AG20443 (cell line): ENCODE data around the gene TNIP2.
A peak's percentile ranks its signal among the peaks of the same experiment; 100 is the strongest.

Experiments used
- DNase-seq: peaks from one replicate; pipeline ENCODE4 v3.0.0; 2012; ENCODE audit warnings: low spot score, mixed read lengths

The TNIP2 gene

GRCh38 chr4:2715426-2715825, 40.7 kb downstream of the TNIP2 start:
- DNase-seq, result no peak

GRCh38 chr4:2714918-2715317, 41.2 kb downstream of the TNIP2 start:
- no peak for DNase-seq

- DNase-seq, result peak; percentile 52
Observed at GRCh38 chr4:2714061-2714770, 41.9 kb downstream of the TNIP2 start.

- no peak for DNase-seq
Observed at GRCh38 chr4:2713337-2713736, 42.8 kb downstream of the TNIP2 start.

- DNase-seq, result no peak
Observed at GRCh38 chr4:2712261-2712842, 43.8 kb downstream of the TNIP2 start.

- no peak for DNase-seq
Observed at GRCh38 chr4:2702770-2703169, 53.4 kb downstream of the TNIP2 start.

- DNase-seq, result no peak
Observed at GRCh38 chr4:2702361-2702760, 53.8 kb downstream of the TNIP2 start.

- DNase-seq, result no peak
Observed at GRCh38 chr4:2700031-2700430, 56.1 kb downstream of the TNIP2 start.

- no peak for DNase-seq
Observed at GRCh38 chr4:2699534-2699933, 56.6 kb downstream of the TNIP2 start.

GRCh38 chr4:2698951-2699505, 57.1 kb downstream of the TNIP2 start:
- no peak for DNase-seq

- no peak for DNase-seq
Observed at GRCh38 chr4:2698504-2698903, 57.6 kb downstream of the TNIP2 start.

- no peak for DNase-seq
Observed at GRCh38 chr4:2697995-2698414, 58.1 kb downstream of the TNIP2 start.

- DNase-seq, result no peak
Observed at GRCh38 chr4:2696423-2696822, 59.7 kb downstream of the TNIP2 start.

GRCh38 chr4:2695346-2696060, 60.6 kb downstream of the TNIP2 start:
- no peak for DNase-seq

GRCh38 chr4:2694691-2695090, 61.4 kb downstream of the TNIP2 start:
- DNase-seq, result no peak

- no peak for DNase-seq
Observed at GRCh38 chr4:2691952-2692435, 64.1 kb downstream of the TNIP2 start.
